HepG2 (cell line): Measurements from ENCODE around the gene CIAPIN1.

ENCODE experiments used
- BHLHE40 ChIP-seq: IDR thresholded peaks from 2 replicates; pipeline ENCODE4 v1.6.1; 2011; ENCODE audit warnings: low read length, improper control_type of control experiment
- CTCF ChIP-seq: sonication (generic); formaldehyde crosslinking; IDR thresholded peaks from 2 replicates; pipeline ENCODE4 v1.5.0; 2020; ENCODE audit warnings: mild to moderate bottlenecking, missing genetic modification reagents, moderate library complexity
- EZH2 ChIP-seq: conservative IDR thresholded peaks from 2 replicates; pipeline ENCODE4 v1.6.1; 2012; ENCODE audit warnings: mild to moderate bottlenecking, low read depth, low read length, moderate library complexity
- HBP1 ChIP-seq: IDR thresholded peaks from 2 replicates; pipeline ENCODE4 v1.6.1; 2016; ENCODE audit warnings: low read depth, control low read depth
- HIVEP1 ChIP-seq: sonication (generic); formaldehyde crosslinking; IDR thresholded peaks from 2 replicates; pipeline ENCODE4 v1.4.0; 2020; ENCODE audit warnings: mild to moderate bottlenecking, missing genetic modification reagents
- HNF4G ChIP-seq, 2 experiments: sonication (generic) in 1 of 2; formaldehyde crosslinking in 1 of 2; IDR thresholded peaks; 2 replicates each; pipeline versions ENCODE4 v1.4.0 to v1.6.1; 2011 to 2020; ENCODE audit warnings: borderline replicate concordance in 2 of 2, low read depth in 2 of 2, mild to moderate bottlenecking in 2 of 2, low read length in 1 of 2, missing genetic modification reagents in 1 of 2, moderate library complexity in 1 of 2
- POLR2A ChIP-seq, 2 experiments: IDR thresholded peaks; 2 replicates each; pipeline ENCODE4 v1.6.1; 2011; ENCODE audit warnings: low read depth in 2 of 2, low read length in 2 of 2, mild to moderate bottlenecking in 1 of 2, moderate library complexity in 1 of 2; ENCODE audit not compliant: insufficient read depth in 1 of 2
- ZNF691 ChIP-seq: sonication (generic); formaldehyde crosslinking; IDR thresholded peaks from 2 replicates; pipeline ENCODE4 v1.4.0; 2020; ENCODE audit warnings: missing genetic modification reagents, low read depth, mild to moderate bottlenecking, borderline replicate concordance

- TF ChIP-seq CTCF (CRISPR knock-in tag) (no peak), BHLHE40 (no peak), HBP1 (CRISPR knock-in tag) (no peak), ZNF691 (CRISPR knock-in tag) (no peak), HNF4G (IDR thresholded peaks at IDR 0.05; ENCODE audit: borderline replicate concordance, low read depth, low read length) (no peak), HNF4G (CRISPR knock-in tag; IDR thresholded peaks at IDR 0.05; ENCODE audit: borderline replicate concordance, low read depth) (no peak), EZH2 (no peak), HIVEP1 (CRISPR knock-in tag) (no peak), POLR2A (IDR thresholded peaks at IDR 0.05; ENCODE audit: insufficient read depth in 1 of 2, low read depth in 2 of 2, low read length in 2 of 2) (no peak; a peak in 1 of 4 replicates)
These were observed 66.3 kb downstream of the CIAPIN1 start for GRCh38 chr16:57380671-57381462.
